Dedifferentiated amniotic fluid mesenchymal stem cell (primary cell): Measurements from ENCODE around the gene NCAM2.
A peak's percentile ranks its signal among the peaks of the same experiment; 100 is the strongest.

Experiments
- DNase-seq: peaks from one replicate; pipeline ENCODE4 v3.0.0-alpha.2; 2016; ENCODE audit errors: extremely low spot score

The NCAM2 gene

DNA sequence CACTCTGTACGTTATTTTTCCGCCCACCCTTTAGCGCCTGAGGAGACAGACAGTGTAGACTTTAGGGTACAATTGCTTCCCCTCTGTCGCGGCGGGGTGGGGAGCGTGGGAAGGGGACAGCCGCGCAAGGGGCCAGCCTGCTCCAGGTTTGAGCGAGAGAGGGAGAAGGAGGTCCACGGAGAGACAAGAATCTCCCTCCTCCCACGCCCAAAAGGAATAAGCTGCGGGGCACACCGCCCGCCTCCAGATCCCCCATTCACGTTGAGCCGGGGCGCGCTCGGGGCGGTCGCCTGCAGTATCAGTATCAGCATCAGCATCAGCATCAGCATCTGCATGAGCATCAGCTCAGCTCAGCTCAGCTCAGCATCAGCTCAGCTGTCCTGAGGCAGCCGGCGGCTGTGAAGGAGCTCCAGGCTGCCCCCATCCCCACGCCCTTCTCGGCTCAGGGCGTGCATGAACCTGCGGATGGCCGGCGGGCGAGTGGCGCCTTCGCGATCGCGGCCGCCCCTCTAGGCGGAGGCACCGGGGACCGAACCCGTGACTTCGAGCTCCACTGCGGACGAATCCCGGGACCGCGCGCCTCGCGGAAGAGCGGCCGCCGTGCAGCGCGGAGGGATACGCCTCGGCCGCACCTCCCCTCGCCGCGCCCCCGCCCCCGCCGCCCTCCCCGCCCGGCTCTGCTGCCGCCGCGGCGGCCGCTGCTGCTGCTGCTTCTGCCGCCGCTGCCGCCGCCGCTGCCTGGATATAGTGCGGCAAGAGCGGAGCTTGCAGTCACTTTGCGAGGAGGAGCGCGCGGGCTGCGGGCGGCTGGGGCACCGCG lies at the start of gene NCAM2:
NCAM2 (plus strand) TSS at position 774 of the 820 bp plus-strand sequence.
- peak; percentile 51 for DNase-seq

DNA sequence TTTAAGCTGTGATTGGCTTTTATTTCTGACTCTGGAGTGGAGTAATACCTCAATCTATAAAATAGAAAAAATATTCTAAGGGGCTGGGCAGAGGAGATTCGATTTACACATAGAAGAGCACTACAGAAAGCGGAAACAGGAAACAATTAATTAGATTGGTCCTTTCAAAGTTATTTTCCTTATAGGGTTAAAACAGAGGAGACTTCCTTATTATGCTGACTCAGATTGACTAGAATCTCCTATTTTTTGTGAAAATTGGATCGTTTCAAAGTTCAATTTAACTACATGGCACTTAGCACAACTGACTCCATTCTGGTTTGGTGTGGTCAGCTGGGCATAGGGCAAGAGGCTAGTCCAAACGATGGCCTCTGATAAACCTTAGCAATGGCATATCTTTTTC lies 48.3 kb upstream of the NCAM2 start:
- no peak for DNase-seq

DNA sequence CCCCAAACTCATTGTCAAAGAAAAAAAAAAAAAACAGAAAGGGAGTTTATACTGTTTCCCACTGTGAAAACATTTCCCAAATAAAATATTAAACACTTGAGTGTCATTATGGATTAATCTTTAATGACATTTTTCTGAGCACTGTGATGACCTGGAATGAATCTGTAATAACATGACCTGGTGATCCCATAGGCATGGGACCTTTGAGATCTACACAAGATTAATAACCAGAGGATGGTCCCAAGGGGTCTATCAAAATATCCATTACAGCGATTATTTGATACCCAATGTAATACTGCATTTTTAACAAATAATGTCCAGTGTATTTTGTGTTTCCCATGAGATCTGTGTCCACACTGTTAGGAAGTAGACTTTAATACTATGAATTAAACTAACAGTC lies 32.4 kb upstream of the NCAM2 start:
- DNase-seq: no peak

DNA sequence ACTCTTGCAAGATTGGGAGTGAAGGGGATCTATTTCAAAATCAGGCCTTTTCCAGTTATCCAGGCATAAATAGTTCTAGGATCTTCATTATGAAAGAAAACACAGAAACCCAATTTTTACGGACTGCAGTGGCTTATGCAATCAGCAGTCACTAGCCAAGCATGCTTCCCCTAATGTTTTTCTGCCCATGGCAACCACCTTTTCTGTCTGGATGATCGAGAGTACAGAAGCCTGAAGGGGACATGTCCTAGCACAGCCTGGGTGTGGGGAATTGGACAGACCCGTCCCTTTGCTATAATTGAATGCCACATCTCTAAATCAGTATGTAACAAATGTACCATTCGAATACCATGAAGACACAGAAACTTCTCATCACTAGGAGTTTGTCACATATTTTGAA lies 29.8 kb upstream of the NCAM2 start:
- peak; percentile 41 for DNase-seq

DNA sequence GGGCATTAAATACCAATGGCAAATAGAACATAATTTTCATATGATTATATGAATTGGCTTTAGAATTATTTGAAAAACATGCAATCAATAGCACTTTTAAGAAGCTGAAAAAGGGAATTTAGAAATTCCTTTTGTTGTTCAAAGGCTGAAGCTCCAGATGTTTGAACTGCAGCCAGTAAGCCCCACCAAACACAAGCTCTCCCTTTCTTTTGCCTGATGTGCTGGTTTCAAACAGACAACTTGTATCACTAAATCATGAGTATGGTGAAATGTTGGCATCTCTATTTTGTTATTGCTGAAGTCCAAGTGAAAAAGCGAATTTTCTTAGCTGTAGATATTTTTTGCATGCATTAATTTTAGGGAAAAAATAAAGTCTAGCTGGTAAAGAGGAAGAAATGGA lies 27.5 kb upstream of the NCAM2 start:
- DNase-seq: no peak

DNA sequence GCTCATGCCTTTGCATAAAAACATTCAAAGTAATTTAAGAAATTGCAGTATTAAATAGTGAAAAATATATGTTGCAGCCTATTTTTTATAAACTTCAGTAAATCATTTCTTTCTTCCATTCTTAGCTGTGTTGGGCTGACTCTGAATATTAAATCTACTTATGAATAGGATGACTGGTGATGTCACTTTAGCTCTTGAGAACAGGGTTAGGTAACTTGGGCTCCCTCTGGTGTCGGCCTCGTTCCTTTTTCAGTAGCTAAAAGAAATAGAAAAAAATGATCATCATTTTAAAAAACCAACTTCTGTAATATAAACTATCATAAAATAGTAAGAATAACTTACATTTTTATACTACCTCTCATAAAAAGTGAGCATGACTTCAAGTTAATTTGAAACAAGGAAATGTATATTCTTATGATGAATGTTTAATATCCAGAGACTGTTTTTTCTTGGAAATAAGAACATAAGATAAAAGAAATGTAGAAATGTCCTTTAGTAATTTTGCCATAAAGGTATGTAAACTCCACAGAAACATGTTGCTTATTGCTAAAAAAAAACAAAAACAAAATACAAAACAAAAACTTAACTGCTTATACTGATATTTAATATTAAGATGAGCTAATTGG lies 26.8 kb upstream of the NCAM2 start:
- peak; percentile 61 for DNase-seq

DNA sequence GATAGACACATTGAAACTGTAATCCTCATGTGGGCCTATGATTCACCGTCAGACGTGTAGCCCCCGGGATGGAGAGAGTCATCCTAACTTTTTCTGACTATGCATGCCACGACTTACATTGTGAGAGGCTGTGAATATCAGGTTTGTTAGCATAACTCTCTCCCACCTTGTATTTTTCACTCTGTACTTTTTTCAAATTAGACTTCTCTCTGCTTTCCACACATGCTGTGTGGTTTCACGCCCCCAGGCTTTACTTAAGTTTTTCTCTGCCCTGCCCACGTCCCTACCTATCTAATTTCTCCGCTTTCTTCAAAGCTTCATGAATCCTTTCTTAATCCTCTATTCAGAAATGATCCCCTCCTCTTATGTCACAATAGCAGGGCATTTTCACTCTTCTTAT lies 3.4 kb upstream of the NCAM2 start:
- no peak for DNase-seq

DNA sequence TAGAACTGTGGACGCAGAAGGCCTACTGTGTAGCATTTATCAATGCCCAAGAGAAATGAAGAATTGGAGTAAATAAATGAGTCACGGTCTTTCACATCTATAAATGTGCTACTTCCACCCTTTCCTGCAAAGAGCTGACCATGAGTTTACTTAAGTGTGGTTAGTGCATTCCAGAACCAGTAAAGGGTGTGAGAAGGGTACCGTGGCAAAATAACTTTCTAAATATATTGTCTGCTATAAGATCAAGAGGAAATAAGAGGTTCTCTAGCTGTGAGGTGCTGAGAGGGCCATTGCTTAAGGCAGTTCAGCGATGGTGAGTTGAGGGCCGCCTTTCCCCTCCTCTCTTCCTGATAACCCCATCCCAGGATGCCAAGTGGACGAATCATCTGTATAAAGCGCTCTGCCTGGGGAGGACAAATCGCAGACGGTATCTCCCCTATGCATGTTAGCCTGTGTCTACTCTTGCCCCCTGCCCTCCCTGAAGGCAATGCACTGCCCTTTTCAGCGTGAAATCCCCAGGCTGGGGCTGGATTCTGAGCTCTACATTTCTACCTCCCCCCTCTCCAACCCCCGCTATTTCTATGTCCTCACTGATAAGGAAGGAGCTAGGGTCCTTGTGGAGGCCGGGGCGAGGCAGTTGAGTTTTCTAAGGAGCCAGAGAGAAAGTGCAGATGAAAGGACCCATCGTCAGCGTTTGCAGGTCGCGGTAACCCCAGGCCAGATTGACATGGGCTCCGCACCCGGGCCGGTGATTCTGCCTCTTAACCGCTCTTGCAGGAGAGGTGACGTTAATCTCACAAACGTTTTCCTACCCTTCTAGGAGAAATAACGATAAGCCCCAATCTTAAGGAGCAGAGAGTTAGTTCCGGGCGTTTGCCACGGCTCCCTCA lies 1.5 kb upstream of the NCAM2 start:
- DNase-seq: no peak

DNA sequence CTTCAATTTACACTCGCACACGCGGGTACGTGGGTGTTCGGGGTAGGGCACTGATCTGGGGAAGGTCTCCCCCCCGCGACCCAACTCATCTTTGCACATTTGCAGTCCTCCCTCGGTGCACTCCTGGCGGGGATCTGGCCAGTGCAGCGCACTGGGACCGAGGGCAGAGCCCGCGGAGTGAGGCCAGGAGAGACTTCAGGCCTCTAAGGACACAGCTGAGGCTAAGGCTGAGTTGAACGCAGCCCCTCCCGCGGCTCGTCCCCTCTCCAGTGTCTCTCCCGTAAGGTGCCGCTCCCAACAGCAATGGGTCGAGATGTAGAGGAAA lies 936 bp upstream of the NCAM2 start:
- no peak for DNase-seq

DNA sequence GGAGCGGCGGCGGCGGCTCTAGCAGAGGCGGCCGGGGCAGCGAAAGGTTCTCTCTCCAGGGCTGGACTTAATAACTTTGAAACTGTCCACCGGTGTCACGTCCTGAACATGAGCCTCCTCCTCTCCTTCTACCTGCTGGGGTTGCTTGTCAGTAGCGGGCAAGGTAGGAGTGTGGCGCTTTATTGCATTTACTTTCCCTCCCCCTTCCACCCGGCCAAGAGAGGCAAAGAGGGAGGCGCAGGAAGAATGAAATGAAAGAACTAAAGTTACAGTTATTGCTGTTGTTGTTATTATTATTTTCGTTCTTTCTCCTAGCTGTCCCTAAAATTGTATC lies 214 bp downstream of the NCAM2 start:
- DNase-seq: no peak

DNA sequence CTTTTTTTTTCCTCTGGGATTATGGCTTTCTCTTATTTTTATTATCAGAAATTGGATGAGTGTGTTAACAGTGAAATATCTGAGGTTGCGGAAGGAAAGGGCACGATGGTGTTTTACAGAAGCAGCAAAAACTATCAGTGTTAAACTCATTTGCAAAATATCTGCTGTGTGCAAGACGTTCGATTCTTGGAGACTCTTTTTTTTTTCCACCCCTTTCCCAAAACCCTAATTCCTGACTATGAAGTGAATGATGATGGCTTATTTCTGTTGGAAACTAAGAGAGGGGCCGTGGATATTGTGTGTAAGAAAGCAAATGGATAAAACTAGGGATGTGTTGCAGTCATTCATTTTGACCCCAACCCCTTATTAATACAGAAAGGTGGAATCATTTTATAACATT lies 677 bp downstream of the NCAM2 start:
- DNase-seq: no peak

DNA sequence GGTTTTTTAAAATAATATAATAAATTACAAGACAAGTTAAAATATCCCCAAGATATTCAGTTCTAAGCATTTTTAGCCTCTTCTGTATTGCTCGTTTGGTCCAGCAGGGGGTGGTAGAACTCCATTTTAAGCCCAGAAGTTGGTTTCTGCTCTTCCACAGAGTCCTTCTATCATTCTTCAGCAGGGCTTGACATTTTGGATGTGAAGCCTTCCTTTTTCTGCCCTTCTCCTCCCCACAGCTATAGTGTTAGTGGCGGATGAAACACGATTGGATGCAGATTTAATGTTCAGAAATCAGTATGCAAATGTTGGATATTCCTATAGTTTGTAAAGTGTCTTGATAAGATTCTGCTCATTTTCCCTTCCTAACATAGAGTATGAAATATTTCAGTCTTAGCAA lies 1.4 kb downstream of the NCAM2 start:
- peak; percentile 71 for DNase-seq

DNA sequence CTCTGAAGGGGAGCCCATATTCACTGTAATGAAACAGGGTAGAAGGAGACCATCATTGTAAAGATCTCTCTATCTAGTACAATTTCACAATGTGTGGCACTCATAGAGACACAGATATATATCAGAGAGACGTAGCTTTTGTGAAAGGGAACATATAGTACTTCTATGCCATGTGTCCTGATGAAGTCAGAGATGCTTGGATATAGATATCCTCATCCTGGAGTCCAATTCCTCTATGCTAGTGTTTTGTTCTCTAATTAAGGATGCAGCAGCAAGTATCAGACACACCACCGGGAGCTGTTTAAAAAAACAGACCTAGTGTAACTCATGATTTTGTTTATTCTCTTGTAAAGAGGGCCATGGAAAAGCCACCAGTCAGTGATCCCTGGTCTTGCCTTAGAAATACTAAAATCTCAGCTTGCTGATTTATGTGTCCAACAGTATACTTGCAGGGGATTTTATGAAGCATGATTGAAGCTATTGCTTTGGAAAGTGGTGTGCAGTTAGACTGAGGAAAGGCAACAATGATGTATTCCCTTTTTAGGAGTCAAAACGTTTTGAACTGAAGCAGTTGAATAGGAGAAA lies 2.5 kb downstream of the NCAM2 start:
- no peak for DNase-seq

DNA sequence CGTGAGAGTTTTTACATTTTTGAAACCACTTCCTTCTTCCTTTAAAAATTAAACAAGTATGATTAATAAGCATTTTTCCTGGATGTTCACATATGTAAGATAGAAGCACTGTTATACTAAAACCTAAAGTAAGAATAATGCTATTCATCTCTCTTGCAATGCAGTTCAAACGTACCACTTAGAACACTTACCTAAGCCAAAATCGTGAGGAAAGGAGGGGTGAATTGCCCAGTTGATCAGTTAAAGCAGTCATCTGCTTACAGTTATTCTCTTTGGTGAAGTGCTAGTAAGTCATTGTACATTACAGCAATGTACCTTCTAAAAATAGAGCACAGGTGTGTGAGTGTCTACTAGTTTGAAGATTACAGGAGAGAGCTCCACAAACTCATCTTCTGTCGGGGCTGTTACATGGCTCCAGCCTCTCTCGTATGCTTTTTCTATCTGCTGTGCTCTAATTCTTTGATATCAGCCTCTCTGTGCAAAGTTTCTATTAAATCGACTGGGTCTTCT lies 3.4 kb downstream of the NCAM2 start:
- DNase-seq: no peak

DNA sequence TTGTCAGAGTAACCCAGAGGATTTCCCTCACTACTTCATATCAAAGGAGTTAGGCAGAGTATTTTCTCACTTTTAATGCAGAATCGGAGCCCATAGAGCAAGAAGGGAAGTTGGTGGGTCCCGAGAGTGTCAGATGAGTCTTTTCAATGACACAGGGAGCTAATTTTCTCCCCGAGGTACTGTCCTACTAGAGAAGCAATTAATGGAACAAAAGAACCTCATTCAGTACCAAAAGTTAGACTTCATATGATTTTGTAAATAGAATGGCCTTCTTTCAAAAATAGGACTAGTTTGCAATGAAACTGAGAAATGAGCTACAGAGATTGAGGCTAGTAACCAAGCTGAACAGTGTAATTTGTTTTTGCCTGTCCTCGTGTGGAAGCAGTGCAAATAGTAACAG lies 3.9 kb downstream of the NCAM2 start:
- DNase-seq: no peak

DNA sequence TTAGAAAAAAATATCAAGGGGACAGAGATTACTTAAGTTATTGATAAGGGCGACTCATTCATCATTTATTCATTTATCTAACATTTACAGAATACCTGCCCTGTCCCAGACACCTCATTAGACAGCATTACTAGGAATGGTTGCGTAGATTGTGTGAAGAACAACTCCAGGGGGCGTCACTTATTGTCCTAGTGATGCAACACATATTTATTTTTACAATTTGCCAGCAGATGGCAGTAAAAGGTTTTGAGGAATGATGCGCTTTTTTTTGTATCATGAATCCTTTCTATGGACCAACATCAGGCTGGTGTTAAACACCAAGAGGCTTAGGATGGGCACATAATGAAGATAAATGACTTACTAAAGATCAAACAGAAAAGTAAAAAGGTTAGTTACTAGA lies 5.5 kb downstream of the NCAM2 start:
- DNase-seq: peak; percentile 38

DNA sequence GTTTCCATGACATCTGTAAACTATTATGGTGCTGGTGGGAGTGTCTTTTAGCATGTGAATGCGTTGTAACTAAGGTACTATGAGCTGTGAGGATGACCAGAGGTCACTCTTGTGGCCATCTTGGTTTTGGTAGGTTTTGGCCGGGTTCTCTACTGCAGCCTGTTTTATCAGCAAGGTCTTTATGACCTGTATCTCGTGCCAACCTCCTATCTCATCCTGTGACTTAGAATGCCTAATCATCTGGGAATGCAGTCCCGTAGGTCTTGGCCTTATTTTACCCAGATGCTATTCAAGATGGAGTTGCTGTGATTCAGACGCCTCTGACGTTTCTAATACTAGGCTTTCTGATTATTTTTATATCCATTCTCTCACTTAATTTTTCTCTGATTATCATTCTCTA lies 9.4 kb downstream of the NCAM2 start:
- DNase-seq: no peak

DNA sequence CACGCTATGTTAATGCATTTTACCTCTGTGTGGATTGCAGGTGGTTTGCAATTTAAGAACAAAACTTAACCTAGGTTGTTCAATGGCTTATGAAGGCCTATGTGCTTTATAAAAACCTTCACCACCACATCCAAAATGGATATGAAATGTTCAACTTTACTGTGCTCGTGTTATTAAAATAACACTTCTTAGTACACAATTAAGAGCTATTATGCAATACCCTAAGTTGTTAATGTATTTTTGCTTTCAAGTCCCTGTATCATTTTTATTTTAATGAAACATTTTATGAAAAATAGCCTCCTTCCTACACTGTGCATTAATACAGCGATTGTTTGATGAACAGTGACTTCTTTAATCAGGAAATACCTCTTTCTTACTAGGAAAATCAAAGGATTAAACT lies 12.0 kb downstream of the NCAM2 start:
- no peak for DNase-seq

DNA sequence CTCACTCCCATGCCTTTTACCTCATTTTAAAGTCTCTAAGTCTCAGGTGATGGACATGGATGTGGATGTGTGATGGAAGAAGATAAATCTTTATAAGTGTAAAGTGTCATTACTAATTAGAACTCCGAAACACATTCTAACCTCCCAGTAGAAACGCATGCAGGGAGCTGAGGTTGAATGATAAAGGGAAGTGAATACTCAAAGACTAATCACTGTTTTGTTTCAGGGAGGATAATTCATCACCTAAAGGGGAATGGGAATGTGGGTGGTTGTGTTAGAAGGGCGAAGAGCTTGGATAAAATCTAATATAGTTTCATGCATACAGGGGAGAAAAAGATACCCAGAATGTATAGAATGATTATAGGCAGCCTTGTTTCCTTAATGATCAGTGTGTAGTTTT lies 12.5 kb downstream of the NCAM2 start:
- no peak for DNase-seq

DNA sequence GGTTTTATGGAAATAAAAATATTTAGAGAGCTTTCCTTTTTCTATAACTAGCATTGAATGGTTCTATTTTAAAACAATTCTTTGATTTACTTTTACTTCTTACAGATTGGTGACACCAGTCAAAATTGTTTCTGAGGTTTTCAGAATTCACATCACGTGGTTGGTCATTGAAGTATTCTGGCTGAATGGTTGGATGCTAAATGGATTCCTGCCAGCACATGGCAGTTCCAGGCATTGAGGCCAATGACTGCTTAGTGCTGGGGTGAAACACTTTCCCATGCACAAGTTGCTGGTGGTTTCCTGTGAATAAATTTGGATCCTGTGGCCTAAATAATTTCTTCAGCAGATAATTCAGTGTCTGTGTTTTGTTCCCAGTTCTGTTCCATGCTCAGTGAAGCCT lies 20.6 kb downstream of the NCAM2 start:
- no peak for DNase-seq

DNA sequence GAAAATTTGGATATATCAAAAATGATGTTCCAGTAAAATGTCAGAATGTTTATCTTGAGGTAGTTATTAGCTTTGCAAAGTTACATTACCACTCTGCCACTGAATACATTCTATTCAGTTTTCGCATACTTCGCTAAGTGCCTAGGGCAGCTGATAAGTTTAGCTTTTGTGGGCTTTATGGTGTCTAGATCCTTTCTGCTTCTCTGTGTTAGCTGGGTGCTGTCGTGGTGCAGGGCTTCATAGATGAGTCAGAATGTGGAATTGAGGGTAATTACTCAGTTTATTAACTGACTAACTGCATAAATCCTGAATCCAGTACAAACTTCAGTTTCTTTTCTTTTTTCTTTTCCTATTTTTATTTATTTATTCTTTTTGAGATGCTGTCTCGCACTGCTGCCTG lies 21.5 kb downstream of the NCAM2 start:
- no peak for DNase-seq

DNA sequence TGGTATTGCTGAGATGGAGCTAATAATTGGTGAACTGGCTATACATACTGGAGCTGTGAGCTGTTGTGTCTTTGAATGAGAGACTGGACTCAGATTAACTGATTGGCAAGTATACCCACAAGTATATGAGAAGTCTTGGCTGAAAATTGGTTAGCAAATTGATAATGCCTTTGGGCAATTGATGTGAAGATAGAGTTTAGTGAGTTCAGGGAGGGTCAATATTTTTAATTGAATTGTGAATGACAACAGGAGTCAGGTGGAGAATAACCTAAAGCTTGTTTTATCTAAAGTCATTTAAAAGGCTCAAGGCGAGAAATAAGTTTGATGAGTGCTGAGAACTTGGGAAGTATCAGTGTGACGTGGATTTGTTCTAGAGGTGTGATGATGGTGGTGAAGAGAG lies 27.5 kb downstream of the NCAM2 start:
- DNase-seq: no peak
